ENCODE results near the gene PAN2. TPM values are rescaled to one million over a fixed set of nuclear protein-coding genes. Genes with fewer than 3 reads are reported as not detected.
"Not testable (repeated sequence)": the region's sequence is repeated elsewhere in the genome, so short reads cannot be mapped to it uniquely, and the experiment has no call there.

The PAN2 gene
- total RNA-seq, 4 donors from 2014 or later: 24.2 to 60.1 (median 28.9) TPM

DNA sequence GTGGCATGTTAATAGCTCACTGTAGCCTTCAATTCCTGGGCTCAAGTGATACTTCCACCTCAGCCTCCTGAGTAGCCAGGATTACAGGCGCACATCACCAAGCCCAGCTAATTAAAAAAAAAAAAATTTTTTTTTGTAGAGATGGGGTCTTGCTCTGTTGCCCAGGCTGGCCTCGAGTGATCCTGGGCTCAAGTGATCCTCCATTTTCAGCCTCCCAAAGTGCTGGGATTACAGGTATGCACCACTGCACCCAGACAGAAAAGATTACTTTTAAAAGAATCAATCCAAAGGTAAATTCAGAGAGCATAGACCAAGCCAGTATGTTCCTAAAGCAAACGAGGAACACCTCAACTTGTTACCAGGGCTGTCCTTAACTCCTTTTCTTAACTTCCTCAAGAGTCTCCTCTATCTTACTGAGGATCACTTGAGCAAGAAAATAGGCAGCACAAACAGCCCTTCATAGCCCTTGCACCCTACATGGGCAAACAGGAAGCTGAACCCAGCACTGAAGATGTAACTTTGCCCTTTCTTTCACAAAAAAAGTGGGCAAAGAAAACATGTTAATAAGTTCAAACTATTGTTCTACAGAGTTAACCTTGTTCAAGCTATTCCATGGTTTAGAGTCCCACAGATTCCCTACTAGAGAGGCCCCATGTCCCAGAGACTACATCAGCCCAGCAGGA, 45.0 kb downstream of the PAN2 start:
- intact Hi-C loops (cut with DNase I; ENCODE audit: low total_unique reads): no loop called here
- H3K4me3 ChIP-seq (ENCODE audit: low read depth, poor library complexity, severe bottlenecking): no peak overlapping the region
- no peak for DNase-seq (ENCODE audit: low spot score in 2 of 2)
- 80 to 90% methylated on average over 3 of the region's 3 CpGs for WGBS, 2 donors
- TF ChIP-seq POLR2A (IDR thresholded peaks at IDR 0.05): no peak
- no peak for TF ChIP-seq CTCF (IDR thresholded peaks at IDR 0.05)

DNA sequence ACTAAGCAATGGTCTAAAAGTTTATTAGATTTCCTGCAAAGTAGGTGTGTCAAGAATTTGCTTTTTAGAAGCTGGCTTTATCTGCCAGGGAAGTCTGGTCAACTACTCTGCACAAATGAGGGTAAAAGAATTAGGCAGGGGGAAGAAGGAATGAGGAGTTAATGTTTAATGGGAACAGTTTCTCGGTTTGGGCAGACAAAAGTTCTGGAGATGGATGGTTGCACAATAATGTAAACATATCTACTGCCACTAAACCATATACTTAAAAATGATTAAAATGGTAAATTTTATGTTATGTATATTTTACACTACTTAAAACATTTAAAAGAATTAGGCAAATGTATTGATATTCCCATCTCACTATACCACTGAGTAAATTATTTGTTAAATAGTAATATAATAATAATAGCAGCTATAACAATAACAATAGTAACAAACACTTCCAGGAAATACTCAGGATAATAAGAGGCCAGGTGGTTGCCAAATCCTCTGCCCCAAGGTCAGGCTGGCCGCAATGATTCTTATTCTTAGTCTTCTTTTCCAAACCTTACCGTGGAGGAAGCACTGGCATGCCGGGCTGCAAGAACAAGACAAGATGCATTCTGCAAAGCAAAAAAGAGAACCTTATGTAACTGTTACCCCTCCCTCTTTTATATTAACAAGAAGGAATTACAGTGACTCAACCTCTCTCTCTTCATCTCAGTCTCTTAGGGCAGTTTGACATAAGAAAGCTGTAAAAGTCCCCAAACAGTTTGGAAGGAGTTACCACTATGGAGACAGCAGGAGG, 47.6 kb downstream of the PAN2 start:
- intact Hi-C loops (cut with DNase I; ENCODE audit: low total_unique reads): no loop called here
- TF ChIP-seq POLR2A (IDR thresholded peaks at IDR 0.05) (no peak), CTCF (IDR thresholded peaks at IDR 0.05) (no peak)
- no peak for DNase-seq (ENCODE audit: low spot score in 2 of 2)
- no peak overlapping the region for H3K4me3 ChIP-seq (ENCODE audit: low read depth, poor library complexity, severe bottlenecking)
- 69 to 71% methylated on average over 4 of the region's 4 CpGs for WGBS, 2 donors

DNA sequence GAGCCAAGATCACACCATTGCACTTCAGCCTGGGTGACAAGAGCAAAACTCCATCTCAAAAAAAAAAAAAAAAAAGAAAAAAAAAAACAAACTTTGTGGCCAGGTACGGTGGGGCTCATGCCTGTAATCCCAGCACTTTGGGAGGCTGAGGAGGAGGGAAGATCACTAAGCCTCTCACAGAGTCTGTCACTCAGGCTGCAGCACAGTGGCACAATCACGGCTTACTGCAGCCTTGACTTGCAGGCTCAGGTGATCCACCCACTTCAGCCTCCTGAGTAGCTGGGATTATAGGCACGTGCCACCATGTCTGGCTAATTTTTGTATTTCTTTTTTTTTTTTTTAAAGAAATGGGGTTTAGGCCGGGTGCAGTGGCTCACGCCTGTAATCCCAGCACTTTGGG, 49.5 kb downstream of the PAN2 start:
- 83 to 92% methylated on average over 5 of the region's 5 CpGs for WGBS, 2 donors
- H3K4me3 ChIP-seq (ENCODE audit: low read depth, poor library complexity, severe bottlenecking); DNase-seq (ENCODE audit: low spot score in 2 of 2); intact Hi-C loops (cut with DNase I; ENCODE audit: low total_unique reads): not testable (repeated sequence)

DNA sequence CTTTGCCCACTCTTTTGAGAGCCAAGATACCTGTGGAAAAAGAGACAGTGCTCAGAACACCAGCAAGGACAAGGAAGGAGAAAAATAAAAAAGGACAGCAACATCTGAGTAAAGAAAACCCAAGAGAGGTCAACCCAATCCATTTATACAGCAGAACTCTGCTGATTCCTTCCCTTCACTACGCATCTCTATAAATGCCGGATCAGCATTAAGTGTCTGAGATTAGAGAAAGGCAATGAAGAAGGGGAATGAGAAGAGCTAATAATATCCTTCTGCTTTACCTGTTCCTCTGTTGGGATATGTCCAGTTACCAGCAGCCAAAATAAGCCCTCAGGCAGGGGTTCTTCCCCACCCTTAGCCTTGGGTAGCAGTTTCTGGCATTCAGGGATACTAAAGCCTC, 51.2 kb downstream of the PAN2 start:
- DNase-seq (ENCODE audit: low spot score in 2 of 2): no peak
- intact Hi-C loops (cut with DNase I; ENCODE audit: low total_unique reads): no loop called here
- no peak overlapping the region for H3K4me3 ChIP-seq (ENCODE audit: low read depth, poor library complexity, severe bottlenecking)
- TF ChIP-seq POLR2A (IDR thresholded peaks at IDR 0.05) (no peak), CTCF (IDR thresholded peaks at IDR 0.05) (no peak)
- 96 to 99% methylated on average over 2 of the region's 2 CpGs for WGBS, 2 donors

DNA sequence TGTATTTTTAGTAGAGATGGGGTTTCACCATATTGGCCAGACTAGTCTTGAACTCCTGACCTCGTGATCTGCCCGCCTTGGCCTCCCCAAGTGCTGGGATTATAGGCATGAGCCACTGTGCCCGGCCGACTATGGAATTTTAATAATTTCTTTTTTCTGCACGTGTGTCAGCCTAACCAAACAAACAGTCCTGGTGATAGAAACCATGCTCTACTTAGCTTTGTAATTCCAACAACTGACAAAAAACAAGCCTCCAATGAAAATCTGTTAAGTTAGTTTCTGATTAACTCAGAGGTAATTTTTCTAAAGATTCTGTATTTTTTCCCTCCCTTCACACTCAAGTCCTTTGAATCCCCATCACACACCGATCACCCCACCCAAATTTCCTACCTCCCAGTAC, 51.8 kb downstream of the PAN2 start:
- DNase-seq (ENCODE audit: low spot score in 2 of 2): no peak
- TF ChIP-seq CTCF (IDR thresholded peaks at IDR 0.05): no peak
- 89 to 91% methylated on average over 6 of the region's 6 CpGs for WGBS, 2 donors
- H3K4me3 ChIP-seq (ENCODE audit: low read depth, poor library complexity, severe bottlenecking): no peak overlapping the region
- intact Hi-C loops (cut with DNase I; ENCODE audit: low total_unique reads): no loop called here

- DNase-seq (ENCODE audit: low spot score in 2 of 2): no peak
- TF ChIP-seq POLR2A (IDR thresholded peaks at IDR 0.05): no peak
- no peak for TF ChIP-seq CTCF (IDR thresholded peaks at IDR 0.05)
- intact Hi-C loops (cut with DNase I; ENCODE audit: low total_unique reads): no loop called here
- no peak overlapping the region for H3K4me3 ChIP-seq (ENCODE audit: low read depth, poor library complexity, severe bottlenecking)
Observed at GRCh38 chr12:56280849-56281248, 53.0 kb downstream of the PAN2 start.

All from lower leg skin (tissue), 4 donors.